Epidermal melanocyte (primary cell): ENCODE measurements around the gene RPL28.

Experiments
- DNase-seq: peaks from one replicate; pipeline ENCODE4 v3.0.0; 2011; ENCODE audit warnings: low spot score; ENCODE audit not compliant: insufficient read length

Gene RPL28

DNA sequence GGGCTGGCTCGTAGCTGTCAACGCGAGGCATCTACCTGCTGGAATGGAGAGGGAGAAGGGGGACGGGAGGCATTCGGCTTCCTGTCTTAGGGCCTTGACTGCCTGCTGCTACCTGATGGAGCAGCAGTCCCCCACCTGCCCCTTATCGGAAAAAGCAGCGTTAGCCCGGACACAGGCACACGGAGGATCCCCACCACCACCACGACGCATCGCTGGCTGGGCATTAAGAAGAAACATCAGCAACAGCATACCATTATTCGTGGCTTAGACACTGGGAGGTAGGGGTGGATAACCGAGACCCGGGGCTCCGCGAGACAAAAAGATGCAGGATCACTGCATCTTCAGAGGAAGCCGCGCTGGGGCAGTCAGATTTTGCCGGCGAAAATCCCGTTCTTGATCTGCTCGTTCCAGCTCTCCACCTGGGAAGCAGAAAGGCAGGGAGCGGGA, 32.4 kb upstream of the RPL28 start:
- DNase-seq, result no peak

DNA sequence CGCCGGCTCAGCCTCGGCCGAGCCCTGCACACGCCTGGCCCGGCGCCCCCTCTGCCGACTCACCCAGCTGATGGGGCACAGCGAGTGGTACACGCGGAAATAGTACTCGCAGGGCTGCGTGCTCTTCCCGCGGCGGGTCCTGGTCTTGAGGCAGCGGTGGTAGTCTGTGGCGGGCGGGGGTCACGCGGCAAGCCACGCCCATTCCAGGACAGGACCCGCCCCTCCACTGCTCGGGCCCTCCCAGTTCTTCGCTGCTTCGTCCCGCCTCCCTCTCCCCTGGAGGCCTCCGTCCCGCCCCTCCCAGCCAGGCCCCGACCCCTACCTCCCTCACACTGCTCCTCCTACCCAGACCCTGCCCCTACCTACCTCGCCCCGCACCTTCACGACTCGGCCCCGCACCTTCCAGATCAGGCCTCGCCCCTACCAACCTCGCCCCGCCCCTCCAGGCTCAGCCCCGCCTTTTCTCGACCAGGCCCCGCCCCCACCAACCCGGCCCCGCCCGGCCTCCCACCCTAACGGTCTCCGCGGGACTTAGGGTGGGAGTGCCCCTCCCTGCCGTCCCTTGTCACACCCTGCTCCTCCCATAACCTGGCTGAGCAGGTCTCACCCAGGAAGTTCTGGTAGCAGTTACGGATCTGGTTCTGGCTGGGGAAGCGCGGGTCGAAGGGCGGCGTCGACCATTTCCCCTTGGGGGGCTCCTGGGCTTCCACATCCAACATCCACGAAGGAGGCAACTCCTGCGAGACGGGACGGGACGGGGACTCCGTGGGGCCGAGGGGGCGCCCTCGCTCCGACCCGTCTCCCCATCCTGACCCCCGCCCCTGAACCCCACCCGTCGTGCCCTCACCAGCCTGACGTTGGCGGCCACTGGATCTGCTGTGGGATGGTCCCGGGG, 31.7 kb upstream of the RPL28 start:
- peak; percentile 93 for DNase-seq

DNA sequence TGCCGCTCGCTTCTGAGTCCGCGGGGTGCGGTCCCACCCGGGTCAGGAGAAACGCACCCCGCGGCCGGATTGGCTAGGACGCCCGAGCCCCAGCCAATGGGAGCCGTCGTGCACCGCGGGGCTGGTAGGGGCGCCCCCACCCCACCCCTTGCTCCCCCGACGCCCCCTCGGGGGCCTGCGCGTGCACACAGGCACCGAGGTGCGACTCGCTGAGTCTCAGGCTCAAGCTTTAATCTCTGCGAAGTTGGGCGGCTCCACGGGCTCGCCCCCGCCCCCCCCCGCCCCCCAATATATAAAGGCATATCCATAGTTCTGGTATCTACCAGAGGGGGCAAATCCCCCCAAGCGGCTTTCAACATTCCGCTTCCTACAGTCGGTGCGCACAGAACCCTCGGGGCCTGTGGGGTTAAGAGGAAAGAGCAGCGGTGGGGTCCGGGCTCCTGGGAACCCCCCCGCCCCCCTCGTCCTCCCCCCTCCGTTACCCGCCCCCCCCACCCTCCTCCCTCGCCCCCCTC, 31.0 kb upstream of the RPL28 start, which contains the start of gene COX6B2:
COX6B2 (minus strand) TSS at position 22 of the 515 bp plus-strand sequence. CDS start 198 bp downstream, outside the sequence.
- no peak for DNase-seq

DNA sequence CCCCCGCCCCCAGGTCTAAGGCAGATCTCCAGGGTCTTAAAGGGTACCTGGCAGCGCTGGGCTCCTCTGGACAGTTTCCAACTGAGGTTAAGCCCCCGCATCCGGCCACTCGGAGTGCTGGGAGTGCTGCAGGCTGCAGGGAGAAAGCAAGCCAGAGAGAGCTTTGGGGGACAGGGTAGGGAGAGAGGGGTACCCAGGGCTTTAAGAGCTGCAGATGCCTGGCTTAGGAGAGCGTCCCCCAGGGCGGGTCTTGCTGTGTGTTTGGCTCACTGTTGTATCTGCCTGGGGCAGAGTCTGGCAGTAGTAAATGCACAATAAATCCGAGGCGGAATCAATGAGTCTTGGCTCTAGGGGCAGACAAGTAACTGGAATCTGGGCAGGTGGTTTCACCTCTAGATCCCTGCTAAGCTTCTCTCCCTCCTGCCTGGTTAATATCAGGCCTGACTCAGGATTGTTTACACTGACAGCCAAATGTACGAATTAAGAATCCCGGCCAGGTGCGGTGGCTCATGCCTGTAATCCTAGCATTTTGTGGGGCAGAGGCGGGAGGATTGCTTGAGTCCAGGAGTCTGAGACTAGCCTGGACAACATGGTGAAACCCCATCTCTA, 30.4 kb upstream of the RPL28 start:
- DNase-seq, result no peak

DNA sequence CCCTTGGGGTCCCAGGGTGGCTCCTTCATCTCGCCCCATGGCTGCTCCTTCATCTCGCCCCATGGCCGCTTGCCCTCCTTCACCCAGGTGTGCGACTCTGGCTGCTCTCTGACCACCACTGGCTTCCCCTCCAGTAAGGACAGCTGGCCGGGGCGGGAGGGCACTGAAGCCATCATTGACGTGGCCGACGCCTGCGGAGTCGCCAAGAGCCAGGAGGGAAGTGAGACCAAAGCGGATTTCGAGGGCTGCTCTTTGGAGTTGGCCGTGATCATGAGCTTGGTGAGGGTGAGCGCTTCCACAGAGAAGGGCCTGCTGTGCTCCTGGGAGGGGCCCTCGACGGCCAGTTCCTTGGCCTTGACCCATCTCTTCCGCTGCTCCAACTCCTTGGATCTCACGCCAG, 27.2 kb upstream of the RPL28 start:
- DNase-seq, result no peak

DNA sequence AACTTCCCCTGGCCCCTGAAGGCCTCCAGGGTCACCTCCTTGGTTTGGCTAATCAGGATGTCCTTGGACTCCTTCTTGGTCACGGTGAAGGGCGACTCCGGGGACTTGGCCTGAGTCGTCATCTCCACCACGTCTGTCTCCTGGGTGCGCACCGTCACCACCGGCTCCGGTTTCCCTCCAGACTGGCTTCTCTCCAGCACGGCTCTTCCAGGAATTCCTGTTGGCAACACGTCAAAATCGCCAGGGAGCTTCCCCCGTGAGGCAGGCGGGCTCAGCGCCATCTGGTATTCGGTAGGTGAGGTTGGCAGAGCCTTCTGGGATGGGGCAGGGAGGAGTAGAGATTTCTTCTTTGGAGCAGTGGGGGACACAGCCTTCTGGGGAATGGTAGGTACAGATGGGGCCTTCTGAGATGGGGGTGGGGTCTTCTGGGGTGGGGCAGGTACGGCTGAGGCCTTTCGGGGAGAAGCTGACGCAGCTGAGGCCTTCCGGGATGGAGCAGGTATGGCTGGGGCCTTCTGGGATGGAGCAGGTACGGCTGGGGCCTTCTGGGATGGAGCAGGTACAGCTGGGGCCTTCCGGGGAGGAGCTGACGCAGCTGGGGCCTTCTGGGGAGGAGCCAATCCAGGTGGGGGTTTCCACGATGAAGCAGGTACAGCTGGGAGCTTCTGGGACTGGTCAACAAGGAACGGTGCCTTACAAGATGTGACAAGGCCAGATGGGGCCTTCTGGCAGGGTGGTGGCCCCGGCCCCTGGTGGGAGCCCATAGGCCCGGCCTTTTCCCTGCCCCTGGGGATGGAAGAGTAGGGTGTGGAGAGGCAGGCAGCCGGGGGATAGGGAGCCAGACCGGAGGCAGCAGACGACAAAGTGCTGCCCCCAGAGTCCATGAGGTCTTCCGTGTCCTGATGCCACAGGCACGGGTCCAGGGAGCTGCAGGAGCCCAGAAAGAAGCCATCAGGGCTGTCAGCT, 26.5 kb upstream of the RPL28 start:
- no peak for DNase-seq

DNA sequence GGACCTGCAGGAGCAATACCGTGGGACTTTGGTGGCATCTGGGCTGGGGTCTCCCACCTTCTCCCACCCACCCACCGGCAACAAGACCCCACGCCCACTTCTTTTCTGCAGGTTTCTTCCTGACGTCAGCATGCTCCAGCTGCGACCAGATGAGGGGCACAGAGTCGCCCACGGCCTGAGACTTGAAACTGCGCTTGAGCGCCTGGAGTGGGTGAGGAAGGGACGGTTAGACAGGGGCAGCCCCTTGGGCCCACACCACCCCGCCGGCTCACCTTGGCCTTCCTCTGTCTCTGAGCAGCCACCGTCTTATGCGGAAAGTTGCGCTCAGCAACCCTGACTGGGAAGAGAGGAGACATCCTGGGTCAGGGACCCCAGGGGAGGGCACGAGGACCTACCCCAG, 24.8 kb upstream of the RPL28 start:
- DNase-seq, result no peak

DNA sequence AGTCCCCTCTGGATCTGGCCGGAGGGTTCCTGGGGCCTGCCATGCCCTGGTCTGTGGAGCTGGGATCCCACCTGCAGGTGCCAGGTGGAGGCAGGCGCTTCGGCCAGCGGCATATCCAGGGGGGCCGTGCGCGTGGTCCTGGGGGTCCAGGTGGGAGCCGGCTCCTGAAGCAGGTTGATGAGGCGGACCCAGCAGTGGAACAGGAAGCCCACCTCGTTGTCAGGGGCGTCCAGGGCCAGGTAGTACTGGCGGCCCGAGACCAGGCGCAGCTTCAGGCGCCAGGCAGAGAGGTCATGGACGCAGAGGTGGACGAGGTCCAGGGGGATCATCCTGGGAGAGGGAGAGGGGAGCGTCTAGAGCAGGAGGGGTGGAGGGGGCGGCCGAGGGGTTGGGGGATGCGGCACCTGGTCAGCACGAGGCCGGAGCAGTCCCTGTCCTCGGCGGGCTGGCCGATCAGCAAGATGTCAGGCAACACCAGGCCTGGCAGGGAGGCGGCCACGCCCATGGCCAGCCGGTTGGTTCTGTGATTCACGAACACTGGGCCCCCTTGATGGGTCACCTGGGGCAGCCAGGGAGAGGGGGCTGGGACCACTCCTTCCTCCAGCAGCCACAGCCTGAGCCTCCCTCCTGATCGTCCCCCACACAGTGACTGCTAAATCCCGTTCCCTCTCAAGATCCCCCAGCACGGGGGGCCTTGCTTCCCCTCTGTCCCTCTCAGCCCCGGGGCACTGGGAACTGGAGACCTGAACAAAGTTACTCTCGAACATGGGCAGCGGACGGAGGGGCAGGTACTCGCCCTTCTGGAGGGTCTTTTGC, 23.4 kb upstream of the RPL28 start:
- no peak for DNase-seq

DNA sequence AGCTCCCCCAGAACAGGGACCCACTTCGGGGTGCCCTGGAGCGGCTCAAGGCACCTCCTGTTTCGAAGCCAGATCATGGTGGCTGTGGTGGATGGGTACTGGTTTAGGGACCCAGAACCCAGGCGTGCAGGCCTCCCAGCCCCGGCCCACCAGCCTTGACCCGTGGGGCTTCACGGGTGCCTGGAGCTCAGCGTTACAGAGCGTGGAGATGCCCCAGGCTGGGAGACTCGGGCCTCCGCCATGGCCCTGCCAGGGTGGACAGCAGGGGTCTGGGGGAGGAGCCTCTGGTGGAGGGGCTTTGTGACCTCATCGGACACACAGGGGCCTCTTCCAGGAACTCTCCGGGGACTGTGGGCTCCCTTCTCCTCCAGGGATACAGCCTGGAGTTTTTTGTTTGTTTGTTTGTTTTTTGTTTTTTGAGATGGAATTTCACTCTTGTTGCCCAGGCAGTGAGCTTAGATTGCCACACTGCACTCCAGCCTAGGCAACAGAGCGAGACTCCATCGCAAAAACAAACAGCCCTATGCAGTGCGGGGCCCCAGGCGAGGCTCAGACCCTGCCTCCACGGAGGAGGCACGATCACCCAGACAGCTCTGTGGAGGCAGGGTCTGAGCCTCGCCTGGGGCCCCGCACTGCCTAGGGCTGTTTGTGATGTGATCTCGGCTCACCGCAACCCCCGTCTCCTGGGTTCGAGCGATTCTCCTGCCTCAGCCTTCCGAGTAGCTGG, 22.6 kb upstream of the RPL28 start, which contains the start of gene GARIN5B:
GARIN5B (minus strand) TSS at position 271 of the 727 bp plus-strand sequence; CDS start at position 77, 194 bp downstream.
- no peak for DNase-seq

DNA sequence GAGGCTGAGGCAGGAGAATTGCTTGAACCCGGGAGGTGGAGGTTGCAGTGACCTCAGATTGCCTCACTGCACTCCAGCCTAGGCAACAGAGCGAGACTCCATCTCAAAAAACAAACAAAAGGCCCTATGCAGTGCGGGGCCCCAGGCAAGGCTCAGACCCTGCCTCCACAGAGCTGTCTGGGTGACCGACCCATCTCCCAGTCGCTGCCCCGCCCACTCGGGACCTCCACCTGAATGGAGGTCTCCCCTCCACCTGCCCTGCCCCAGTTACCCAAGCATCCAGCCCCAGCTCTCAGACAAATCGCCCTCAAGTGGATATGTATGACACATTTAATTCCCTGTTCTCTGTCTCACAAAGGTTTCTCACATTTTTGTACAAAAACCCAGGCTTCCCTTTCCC, 20.5 kb upstream of the RPL28 start:
- no peak for DNase-seq

DNA sequence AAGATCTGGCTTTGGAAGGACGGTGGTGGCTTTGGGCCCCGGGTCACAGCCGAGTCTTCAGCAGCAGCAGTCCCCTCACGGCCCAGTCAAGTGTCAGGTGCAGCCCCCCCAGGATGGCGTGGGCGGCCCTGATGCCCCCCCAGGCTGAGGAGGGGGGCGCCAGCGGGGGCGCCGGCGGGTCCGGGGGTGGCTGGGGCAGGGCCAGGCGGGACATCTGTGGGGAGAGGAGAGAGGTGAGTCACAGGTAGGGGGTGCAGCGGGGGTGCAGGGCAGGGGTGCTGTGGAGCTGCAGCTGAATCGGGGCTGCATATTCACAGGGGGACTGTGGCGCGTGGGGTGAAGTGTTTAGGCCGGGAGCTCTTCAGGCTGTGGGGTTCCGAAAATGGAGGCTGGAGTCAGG, 19.8 kb upstream of the RPL28 start:
- DNase-seq, result no peak

DNA sequence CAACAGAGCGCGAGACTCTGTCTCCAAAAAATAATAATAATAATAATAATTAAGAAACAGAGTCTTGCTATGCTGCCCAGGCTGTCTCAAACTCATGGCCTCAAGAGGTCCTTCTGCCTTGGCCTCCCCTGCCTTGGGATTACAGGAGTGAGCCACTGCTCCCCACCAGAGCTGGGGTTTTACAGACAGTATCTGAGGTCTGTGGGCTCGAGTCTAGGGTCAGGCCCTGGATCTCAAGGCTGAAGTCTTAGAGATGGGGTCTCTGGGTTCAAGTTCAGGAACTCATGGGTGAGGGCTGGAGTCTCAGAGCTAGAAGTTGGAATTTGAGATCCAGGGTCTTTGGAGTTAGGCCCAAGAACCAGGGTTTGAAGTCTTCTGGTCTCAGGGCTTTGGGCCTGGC, 18.9 kb upstream of the RPL28 start:
- DNase-seq, result no peak

DNA sequence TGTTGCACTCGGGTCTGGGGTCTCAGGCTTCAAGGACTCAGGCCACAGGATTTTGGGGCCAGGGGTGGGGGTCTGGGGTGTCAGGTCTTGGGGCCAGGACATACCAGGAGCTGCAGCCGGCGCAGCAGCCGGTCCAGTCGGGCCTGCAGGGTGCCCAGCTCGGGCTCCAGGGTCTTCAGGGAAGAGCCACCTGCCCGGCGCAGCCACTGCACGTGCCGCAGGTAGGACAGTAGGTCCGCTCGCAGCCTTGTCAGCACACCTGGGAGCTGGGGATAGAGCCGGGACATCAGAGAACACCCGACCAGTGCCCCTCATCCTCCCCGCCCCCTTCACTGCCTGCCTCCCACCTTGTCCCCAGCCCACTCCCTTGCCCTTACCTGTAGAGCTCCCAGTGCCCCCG, 17.6 kb upstream of the RPL28 start:
- DNase-seq, result no peak

DNA sequence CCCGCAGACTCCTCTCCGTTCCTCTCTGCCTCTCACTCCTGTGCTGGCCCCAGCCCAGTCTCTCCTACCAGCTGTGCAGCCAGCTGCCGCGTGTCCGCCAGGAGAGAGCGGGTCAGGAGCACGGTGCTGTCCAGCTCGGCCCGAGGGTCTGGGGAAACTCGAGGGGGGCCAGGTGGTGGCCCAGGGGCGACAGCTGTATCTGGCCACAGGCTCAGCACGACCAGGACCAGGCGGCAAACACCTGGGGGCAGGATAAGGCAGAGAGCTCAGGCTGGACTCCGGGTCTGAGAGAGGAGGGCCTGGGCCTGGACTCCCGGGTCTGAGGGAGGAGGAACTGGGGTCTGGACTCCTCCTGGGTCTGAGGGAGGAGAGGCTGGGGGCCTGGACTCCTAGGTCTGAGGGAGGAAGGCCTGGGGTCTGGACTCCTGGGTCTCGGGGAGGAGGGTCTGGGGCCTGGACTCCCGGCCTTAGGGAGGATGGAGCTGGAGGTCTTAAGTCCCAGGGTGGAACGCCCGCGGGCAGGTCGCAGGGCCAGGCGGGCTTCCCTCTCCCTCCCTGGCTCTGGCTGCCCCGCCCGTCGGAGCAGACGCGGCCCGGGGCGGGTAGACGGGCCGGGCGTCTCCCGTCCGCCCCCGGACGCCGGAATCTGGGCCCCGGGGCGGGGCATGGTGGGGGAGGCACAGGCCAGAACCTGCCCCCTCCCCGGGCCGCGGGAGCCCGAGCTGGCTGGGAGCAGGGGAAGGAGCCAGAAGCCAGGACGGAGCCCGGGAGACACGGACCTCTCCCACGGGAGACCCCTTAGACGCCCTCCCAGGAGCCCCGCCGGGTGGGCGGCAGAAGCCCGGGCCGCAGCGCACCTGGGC, 16.8 kb upstream of the RPL28 start:
- DNase-seq, result no peak

DNA sequence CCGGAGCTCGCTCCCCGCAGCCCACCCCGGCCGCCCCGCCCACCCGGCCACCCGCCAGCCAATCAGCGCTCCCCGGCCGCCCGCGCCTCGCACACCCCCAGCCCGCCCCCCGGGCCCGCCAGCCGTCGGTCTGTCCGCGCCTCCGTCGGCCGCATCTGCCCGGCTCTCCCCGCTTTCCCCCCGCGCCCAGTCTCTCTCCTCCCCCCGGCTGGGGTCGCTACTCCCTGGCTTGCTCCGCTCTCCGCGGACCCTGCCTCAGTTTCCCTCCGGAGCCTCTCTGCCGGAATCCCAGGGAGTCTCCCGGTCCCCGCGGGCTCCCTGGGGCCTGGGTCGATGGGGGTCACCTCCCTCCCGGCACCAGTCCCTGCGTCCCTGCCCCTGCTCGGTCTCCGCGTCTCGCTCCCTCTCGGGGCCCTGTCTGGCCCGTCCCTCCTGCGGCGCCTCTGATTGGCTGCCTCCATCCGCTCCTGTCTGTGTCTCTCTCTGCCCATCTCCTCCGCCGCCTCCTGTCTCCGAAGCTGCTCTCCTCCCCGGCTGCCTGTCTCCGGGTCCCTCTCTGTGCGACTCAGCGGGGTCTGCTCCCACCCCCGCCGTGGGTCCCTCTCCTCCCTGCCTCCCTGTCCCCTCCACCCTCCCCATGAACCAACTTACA, 16.0 kb upstream of the RPL28 start:
- DNase-seq, result peak; percentile 96

DNA sequence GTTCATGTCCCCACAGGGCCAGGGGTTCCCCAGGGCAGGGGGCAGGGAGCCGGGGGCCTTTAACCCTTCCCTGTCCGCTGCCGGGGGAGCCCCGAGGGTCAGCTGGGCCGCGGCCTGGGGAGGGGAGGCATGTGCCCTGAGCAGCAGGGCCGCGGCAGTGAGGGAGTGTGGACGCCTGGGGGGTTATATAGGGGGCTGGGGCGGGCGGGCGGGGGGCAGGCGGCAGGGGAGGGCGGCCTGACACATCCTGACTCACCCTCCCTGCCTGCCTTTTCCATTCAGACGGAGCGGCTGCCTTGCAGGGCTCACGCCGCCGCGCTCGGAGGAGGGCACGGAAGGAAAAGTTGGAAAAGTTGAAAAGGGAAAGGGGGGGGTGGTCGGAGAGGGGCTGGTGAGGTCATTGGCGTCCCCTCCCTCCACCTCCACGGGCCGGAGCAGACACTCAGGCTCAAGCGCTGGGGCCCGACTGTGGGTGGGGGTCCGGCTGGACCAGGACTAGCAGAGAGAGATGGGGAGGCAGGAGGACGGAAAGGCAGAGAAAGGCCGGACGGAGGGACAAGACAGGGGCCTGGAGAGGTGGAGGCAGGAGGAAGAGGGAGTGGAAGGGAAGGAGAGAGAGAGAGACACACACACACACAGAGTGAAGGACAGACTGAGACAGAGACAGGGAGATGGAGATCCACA, 15.3 kb upstream of the RPL28 start, which contains the start of gene IL11:
IL11 (minus strand) TSS at position 159 of the 684 bp plus-strand sequence; CDS start at position 6, 153 bp downstream.
- DNase-seq, result no peak

DNA sequence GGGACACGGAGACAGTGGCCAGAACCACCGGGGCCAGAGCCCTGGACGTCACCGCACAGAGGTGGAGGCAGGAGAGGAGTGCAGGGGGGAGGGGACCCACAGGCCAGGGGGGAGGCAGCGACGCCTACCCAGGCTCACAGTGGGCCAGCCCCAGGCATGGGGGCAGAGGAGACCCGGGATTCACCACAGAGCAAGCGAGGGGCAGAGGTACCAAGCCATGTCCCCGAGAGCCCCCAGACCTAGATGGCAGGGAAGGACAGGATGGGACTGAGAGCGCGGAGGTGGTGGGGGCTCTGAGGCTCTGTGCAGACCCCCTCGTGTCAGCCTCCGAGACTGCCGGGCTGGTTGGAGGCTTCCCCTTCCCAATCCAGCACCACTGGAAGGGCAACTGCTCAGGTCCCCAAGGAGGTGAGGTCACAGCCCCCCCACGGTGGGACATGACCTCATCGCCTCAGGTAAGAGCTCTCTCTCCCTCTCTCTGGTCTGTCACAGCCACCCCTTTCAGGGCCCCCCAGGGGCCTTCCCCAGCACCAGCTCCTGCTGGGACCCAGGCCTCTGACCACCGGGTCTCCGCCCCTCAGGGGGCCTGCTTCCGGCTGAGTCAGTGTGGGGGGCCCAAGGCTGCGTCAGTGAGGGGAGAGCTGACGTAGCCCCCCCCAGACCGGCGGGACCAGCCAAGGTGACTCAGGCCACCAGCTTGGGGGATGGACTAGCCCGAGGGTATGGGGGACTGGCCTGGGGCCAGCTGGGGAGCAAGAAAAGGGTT, 13.2 kb upstream of the RPL28 start:
- no peak for DNase-seq
